OCI-LY1 (cell line): ENCODE measurements around the gene MPRIP.

ENCODE experiments used
- CTCF ChIP-seq: fragments of 200-600 bp; sonication (generic), shearing (Covaris generic); IDR thresholded peaks from 2 replicates; pipeline ENCODE4 v1.5.1; 2017; ENCODE audit warnings: mild to moderate bottlenecking, antibody characterized with exemption, low read length, moderate library complexity, mixed read lengths
- EZH2 ChIP-seq: fragments of 200-600 bp; sonication (generic), shearing (Covaris generic); IDR thresholded peaks from 2 replicates; pipeline ENCODE4 v1.8.0; 2017; ENCODE audit warnings: borderline replicate concordance, mixed run types, mild to moderate bottlenecking, antibody characterized with exemption, low read length, moderate library complexity, mixed read lengths

DNA sequence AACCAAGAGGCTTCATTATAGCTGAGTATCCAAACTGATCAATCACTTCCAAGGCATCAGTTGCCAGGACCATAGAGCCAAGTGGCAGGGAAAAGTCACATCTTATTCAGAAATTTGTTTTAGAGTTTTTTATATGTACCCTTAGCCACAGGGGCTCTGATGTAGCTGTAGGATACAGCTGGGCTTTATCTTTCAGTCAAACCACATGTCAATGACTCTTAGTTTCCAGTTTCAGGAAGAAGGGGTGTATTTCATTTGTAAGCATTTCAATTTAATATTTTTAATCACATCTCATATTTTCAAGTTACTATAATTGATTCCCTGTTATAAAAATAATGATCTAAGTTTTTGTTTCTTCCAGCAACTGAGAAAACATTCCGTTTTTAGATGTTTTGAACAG is 197.6 kb downstream of the MPRIP start:
- TF ChIP-seq CTCF (no peak), EZH2 (no peak)
